Gastroesophageal sphincter (tissue), 4 donors: ENCODE data around the gene PSAPL1. TPM values are rescaled to one million over a fixed set of nuclear protein-coding genes. Genes with fewer than 3 reads are reported as not detected.
A peak's percentile ranks its signal among the peaks of the same experiment; 100 is the strongest.

Experiments
- ATAC-seq: fragments of 150-250 bp; one replicate; pipeline ENCODE4 v1.9.1; 2016; ENCODE audit warnings: mild to moderate bottlenecking, moderate library complexity
- H3K27ac ChIP-seq, 4 donors: fragments of 200-600 bp; sonication (generic) in 3 of 4; 1 replicate in 3 of 4; 2 replicates in 1 of 4; pipeline ENCODE4 v1.5.1; 2016 to 2019
- H3K27me3 ChIP-seq: fragments of 200-600 bp; sonication (generic); one replicate; pipeline ENCODE4 v1.5.1; 2019
- H3K36me3 ChIP-seq, 2 donors: fragments of 200-600 bp; sonication (generic); one replicate each; pipeline ENCODE4 v1.5.1; 2019; ENCODE audit warnings: control low read depth in 1 of 2
- H3K4me1 ChIP-seq, 3 donors: fragments of 200-600 bp; sonication (generic); 1 replicate in 2 of 3; 2 replicates in 1 of 3; pipeline ENCODE4 v1.5.1; 2016 to 2019; ENCODE audit warnings: control low read depth in 2 of 3
- H3K4me3 ChIP-seq, 2 donors: fragments of 200-600 bp; sonication (generic); one replicate each; pipeline ENCODE4 v1.5.1; 2019; ENCODE audit warnings: mild to moderate bottlenecking in 1 of 2, moderate library complexity in 1 of 2
- H3K9me3 ChIP-seq, 3 donors: fragments of 200-600 bp; sonication (generic); one replicate each; pipeline ENCODE4 v1.5.1; 2017 to 2019; ENCODE audit warnings: control low read depth in 2 of 3
- CTCF ChIP-seq, 4 experiments: fragments of 200-600 bp in 2 of 4; fragments of 450-650 bp in 2 of 4; sonication (generic) in 1 of 4; IDR thresholded peaks; one replicate each; pipeline ENCODE4 v1.5.1; 2017 to 2019; ENCODE audit warnings: antibody characterized with exemption in 4 of 4, mild to moderate bottlenecking in 2 of 4, moderate library complexity in 2 of 4
- EP300 ChIP-seq: sonication (generic); formaldehyde crosslinking; IDR thresholded peaks from one replicate; pipeline ENCODE4 v1.6.1; 2017; ENCODE audit warnings: antibody characterized with exemption, mild to moderate bottlenecking
- POLR2A ChIP-seq, 2 donors: fragments of 450-650 bp; IDR thresholded peaks; one replicate each; pipeline ENCODE4 v1.6.1; 2017; ENCODE audit warnings: antibody characterized with exemption in 2 of 2, mild to moderate bottlenecking in 2 of 2, moderate library complexity in 1 of 2
- POLR2AphosphoS5 ChIP-seq: sonication (generic); formaldehyde crosslinking; IDR thresholded peaks from one replicate; pipeline ENCODE4 v1.6.1; 2017; ENCODE audit warnings: antibody characterized with exemption
- WGBS, 2 donors: methylation state at CpG; one replicate each; pipeline ENCODE4 v1.1.5; 2018; ENCODE audit warnings: low coverage in 1 of 2; 5-methylcytosine and 5-hydroxymethylcytosine counted together
- total RNA-seq, 4 donors: library from RNA; depleted of rRNA; stranded (reverse); fragments of >200 nt; gene quantifications; one replicate each; pipeline ENCODE4 v1.1.0, GENCODE V29; 2016

The PSAPL1 gene
- total RNA-seq, 4 donors from 2014 or later: 0.15 TPM; not detected in 3

GRCh38 chr4:7416745-7417432, 17.8 kb downstream of the PSAPL1 start:
- H3K9me3 ChIP-seq: no peaks in the 10 kb centered on the region
- H3K27me3 ChIP-seq: no peaks in the 10 kb centered on the region
- no peak for ATAC-seq
- H3K4me1 ChIP-seq: peaks cover 0 to 24% (median 4%) of the 10 kb centered on the region in 3 donors
- 83 to 97% methylated on average over 5 to 10 of the region's 14 CpGs for WGBS, 2 donors
- H3K27ac ChIP-seq: no peak overlapping the region
- no peak for TF ChIP-seq POLR2A (IDR thresholded peaks at IDR 0.05)
- no peak for TF ChIP-seq POLR2AphosphoS5
- no peak for TF ChIP-seq CTCF (IDR thresholded peaks at IDR 0.05)
- TF ChIP-seq EP300: no peak
- H3K4me3 ChIP-seq: no peak overlapping the region
- H3K36me3 ChIP-seq: no peaks in the 10 kb centered on the region

GRCh38 chr4:7415927-7416686, 18.6 kb downstream of the PSAPL1 start:
- Histone ChIP-seq H3K9me3 (no peaks in the 10 kb centered on the region), H3K27me3 (no peaks in the 10 kb centered on the region), H3K27ac (no peak overlapping the region), H3K36me3 (no peaks in the 10 kb centered on the region), H3K4me3 (no peak overlapping the region), H3K4me1 (peaks cover 0 to 32% (median 4%) of the 10 kb centered on the region in 3 donors)
- no peak for ATAC-seq
- TF ChIP-seq POLR2AphosphoS5 (no peak), CTCF (IDR thresholded peaks at IDR 0.05) (no peak), POLR2A (IDR thresholded peaks at IDR 0.05) (no peak), EP300 (no peak)
- 82 to 86% methylated on average over 12 to 14 of the region's 16 CpGs for WGBS, 2 donors

- no peak for ATAC-seq
- H3K27ac ChIP-seq: peak overlapping the region in 1 of 4 donors; percentile 11
- TF ChIP-seq POLR2A (IDR thresholded peaks at IDR 0.05) (no peak), POLR2AphosphoS5 (no peak), CTCF (IDR thresholded peaks at IDR 0.05) (no peak), EP300 (no peak)
- no peaks in the 10 kb centered on the region for H3K27me3 ChIP-seq
- H3K9me3 ChIP-seq: peaks cover 0 to 1% (median 0%) of the 10 kb centered on the region in 3 donors
- no peaks in the 10 kb centered on the region for H3K36me3 ChIP-seq
- H3K4me3 ChIP-seq: no peak overlapping the region
- 40 to 53% methylated on average over 8 to 10 of the region's 12 CpGs for WGBS, 2 donors
- peaks cover 0 to 32% (median 4%) of the 10 kb centered on the region in 3 donors for H3K4me1 ChIP-seq
Measured at GRCh38 chr4:7414736-7415510, 19.8 kb downstream of the PSAPL1 start.

- 77 to 85% methylated on average over 6 to 9 of the region's 9 CpGs for WGBS, 2 donors
- TF ChIP-seq POLR2A (IDR thresholded peaks at IDR 0.05) (no peak), EP300 (no peak), POLR2AphosphoS5 (no peak), CTCF (IDR thresholded peaks at IDR 0.05) (no peak)
- ATAC-seq: no peak
- Histone ChIP-seq H3K36me3 (no peaks in the 10 kb centered on the region), H3K27ac (peak overlapping the region in 1 of 4 donors; percentile 9), H3K27me3 (no peaks in the 10 kb centered on the region), H3K9me3 (peaks cover 0 to 10% (median 0%) of the 10 kb centered on the region in 3 donors), H3K4me3 (no peak overlapping the region), H3K4me1 (peaks cover 0 to 34% (median 4%) of the 10 kb centered on the region in 3 donors)
Measured at GRCh38 chr4:7414046-7414445, 20.7 kb downstream of the PSAPL1 start.
